Stimulated activated CD4-positive, alpha-beta T cell treated with anti-CD3 and anti-CD28 coated beads, TNF-alpha, amount 100 ng/mL, for 48 hours (primary cell): Measurements from ENCODE around the gene TUFT1.
"Not testable (repeated sequence)": the region's sequence is repeated elsewhere in the genome, so short reads cannot be mapped to it uniquely, and the experiment has no call there.

Source experiments
- DNase-seq, 3 donors: peaks; one replicate each; pipeline ENCODE4 v3.0.0-alpha.2; 2020; ENCODE audit warnings: low read depth in 3 of 3

Gene TUFT1

GRCh38 chr1:151618003-151618402 lies 77.9 kb downstream of the TUFT1 start:
- DNase-seq: no peak

GRCh38 chr1:151618470-151618869 lies 78.4 kb downstream of the TUFT1 start:
- DNase-seq: no peak

- not testable (repeated sequence) for DNase-seq
These were observed 78.9 kb downstream of the TUFT1 start for GRCh38 chr1:151618996-151619395.

GRCh38 chr1:151619489-151620093 lies 79.5 kb downstream of the TUFT1 start:
- DNase-seq: no peak

- no peak for DNase-seq
These were observed 80.2 kb downstream of the TUFT1 start for GRCh38 chr1:151620286-151620685.

- DNase-seq: no peak
These were observed 81.2 kb downstream of the TUFT1 start for GRCh38 chr1:151621351-151621750.

- DNase-seq: no peak
These were observed 84.7 kb downstream of the TUFT1 start for GRCh38 chr1:151624783-151625182.

GRCh38 chr1:151626740-151627334 lies 86.7 kb downstream of the TUFT1 start:
- DNase-seq: no peak

GRCh38 chr1:151629278-151629677 lies 89.2 kb downstream of the TUFT1 start:
- no peak for DNase-seq
